EL (cell line): ENCODE data around the gene KRTAP12-3.
A peak's percentile ranks its signal among the peaks of the same experiment; 100 is the strongest.
"Not testable (repeated sequence)": the region's sequence is repeated elsewhere in the genome, so short reads cannot be mapped to it uniquely, and the experiment has no call there.

ENCODE experiments used
- DNase-seq: peaks from one replicate; pipeline ENCODE4 v3.0.0-alpha.2; 2016

Gene KRTAP12-3, protein sequence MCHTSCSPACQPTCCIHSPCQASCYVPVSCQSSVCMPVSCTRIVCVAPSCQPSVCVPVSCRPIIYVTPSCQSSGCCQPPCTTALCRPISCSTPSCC

DNA sequence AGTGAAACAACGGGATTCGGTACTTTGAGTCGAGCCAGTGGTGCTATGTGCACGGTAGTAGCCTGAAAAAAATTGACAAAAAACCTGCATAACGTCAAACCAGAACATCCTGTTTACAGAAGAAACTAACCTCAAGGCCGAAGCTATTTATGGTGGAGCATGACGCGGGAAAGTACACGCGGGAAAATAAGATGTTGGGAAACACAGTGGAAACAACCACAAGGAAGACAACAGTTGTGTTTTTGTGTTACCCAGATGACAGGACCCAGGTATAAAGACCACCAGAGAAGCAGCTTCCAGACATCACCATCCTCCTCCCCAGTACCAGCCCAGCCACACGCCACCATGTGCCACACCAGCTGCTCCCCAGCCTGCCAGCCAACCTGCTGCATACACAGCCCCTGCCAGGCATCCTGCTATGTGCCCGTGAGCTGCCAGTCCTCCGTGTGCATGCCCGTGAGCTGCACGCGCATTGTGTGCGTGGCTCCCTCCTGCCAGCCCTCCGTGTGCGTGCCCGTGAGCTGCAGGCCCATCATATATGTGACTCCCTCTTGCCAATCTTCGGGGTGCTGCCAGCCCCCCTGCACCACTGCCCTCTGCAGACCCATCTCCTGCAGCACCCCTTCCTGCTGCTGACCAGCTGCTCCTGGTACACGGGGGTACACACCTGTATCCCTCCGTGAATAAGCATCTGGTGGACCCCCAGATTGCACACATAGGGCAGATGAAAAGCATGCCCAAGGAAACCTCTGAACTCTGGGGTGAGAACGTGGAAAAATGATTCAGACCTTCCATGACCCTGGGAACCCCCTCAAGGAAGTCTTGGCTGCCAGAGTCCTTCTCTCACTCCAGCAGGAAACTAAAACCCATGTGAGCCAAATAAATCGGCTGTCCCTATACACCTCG, at the start of gene KRTAP12-3:
Gene KRTAP12-3, plus strand, starts transcription at position 298 of the 906 bp plus-strand sequence. Its CDS starts 48 bp downstream, at position 346.
- no peak for DNase-seq

DNA sequence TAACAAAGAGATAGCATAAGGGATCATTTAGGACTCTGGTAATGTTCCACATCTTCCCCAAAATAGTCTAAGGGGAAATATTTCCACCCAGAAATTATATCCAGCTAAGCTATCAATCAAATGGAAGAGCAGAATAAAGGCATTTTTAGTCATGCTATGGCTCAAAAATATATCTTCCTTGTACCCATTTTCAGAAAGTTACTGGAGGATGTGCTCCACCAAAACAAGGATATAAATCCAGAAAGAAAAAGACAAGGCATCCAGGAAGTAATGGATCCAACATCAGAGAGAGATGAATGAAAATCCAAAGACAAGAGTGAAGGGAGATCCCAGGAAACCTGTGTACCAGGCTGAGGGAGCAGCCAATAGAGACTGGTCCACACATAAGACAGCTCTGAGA, 48.5 kb upstream of the KRTAP12-3 start:
- DNase-seq = no peak

DNA sequence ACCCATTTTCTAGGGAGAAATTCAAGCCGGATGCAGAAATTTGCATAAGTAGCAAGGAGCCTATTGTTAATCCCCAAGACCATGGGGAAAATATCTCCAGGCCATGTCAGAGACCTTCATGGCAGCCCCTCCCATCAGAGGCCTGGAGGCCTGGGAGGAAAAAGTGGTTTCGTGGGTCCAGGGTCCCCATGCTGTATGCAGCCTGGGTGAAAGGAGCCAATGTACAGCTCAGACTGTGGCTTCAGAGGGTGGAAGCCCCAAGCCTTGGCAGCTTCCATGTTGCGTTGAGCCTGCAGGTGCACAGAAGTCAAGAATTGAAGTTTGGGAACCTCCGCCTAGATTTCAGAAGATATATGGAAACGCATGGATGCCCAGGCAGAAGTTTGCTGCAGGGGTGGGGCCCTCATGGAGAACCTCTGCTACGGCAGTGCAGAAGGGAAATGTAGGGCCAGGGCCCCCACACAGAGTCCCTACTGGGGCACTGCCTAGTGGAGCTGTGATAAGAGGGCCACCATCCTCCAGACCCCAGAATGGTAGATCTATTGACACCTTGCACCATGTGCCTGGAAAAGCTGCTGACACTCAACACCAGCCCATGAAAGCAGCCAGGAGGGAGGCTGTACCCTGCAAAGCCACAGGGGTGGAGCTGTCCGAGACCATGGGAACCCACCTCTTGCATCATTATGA, 47.4 kb upstream of the KRTAP12-3 start:
- DNase-seq = not testable (repeated sequence)

DNA sequence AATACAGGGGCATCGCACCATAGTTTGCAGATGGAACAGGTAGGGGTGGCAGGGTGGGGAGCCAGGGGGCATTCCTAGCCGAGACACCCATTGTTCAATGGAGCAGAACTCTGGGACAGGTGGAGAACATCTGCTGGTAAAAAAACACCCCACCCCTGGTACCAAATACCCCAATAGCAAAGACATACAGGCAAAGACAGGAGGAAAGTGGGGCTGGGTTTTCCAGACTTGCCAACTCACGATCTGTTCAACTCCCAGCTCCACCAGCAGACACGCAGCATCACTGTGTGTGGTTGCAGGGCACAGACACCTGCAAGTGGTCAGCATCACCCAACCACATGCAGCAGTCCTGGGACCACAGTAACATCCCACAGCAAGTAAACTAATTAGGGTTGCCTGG, 46.2 kb upstream of the KRTAP12-3 start:
- DNase-seq = no peak

DNA sequence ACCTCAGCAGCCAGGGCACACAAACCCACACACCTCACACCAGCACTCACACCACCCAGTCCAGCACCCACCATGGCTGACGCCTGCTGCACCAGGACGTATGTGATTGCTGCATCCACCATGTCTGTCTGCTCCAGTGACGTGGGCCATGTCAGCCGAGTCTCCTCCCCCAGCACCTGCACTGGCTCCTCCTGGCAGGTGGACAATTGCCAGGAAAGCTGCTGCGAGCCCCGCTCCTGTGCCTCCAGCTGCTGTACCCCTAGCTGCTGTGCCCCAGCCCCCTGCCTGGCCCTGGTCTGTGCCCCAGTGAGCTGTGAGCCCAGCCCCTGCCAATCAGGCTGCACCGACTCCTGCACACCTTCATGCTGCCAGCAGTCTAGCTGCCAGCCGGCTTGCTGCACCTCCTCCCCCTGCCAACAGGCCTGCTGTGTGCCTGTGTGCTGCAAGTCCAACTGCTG, 45.7 kb upstream of the KRTAP12-3 start, which contains the start of gene KRTAP10-8:
Gene KRTAP10-8, plus strand, starts transcription at position 51 of the 458 bp plus-strand sequence. Its CDS starts 22 bp downstream, at position 73.
- DNase-seq = no peak

DNA sequence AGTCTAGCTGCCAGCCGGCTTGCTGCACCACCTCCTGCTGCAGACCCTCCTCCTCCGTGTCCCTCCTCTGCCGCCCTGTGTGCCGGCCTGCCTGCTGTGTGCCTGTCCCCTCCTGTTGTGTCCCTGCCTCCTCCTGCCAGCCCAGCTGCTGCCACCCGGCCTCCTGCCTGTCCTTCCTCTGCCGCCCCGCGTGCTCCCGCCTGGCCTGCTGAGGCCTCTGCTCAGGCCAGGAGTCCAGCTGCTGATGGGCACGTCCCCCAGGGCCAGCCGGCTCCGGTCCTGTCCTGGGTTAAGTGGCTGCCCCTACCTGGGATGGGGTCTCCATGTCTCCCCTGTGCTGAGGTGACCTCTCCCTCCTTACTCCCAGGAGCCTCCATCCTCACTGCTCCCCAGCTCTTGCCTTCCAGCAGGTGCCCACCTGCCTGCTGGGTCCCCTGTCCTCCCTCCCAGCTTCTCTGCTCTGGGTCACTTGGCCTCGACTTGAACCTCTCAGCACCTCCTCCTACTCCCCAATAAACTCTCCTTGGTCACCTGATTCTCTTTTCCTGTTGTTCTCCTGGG, 45.0 kb upstream of the KRTAP12-3 start:
- DNase-seq = no peak

DNA sequence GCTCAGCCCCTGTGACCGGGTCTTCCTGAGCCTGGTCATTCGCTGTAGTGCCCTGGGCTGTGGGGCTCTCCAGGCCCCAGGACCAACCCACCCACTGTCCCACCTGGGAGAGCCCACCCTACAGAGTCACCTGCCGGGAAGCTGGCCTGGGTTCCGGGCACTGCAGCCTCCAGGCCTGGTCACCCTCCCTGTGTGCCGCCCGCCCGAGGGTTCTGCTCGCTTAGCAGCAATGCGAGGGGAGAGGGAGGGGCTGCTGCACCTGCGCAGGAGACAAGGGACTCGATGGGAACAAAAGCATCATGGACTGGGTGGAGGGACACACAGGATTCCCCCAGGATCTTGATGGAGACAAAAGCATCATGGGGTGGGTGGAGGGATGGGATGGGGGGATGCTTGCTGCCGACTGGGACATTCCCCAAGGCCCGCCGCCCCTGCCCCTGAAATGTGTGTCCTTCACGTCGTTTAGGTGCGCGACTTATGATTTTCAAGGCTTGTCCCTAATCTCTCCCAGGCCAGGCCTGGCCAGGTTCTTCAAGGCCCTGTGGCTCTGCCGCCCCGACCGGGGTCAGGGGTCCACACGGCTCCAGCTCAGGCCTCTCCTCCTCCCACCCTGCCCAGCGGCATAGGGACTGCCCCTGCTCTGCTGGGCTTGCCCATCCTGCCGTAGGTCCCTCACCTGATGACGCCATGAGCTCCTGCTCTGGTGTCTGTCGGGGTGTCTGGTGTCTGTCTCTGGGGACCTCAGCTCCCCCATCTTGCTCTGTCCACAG, 44.2 kb upstream of the KRTAP12-3 start:
- no peak for DNase-seq

DNA sequence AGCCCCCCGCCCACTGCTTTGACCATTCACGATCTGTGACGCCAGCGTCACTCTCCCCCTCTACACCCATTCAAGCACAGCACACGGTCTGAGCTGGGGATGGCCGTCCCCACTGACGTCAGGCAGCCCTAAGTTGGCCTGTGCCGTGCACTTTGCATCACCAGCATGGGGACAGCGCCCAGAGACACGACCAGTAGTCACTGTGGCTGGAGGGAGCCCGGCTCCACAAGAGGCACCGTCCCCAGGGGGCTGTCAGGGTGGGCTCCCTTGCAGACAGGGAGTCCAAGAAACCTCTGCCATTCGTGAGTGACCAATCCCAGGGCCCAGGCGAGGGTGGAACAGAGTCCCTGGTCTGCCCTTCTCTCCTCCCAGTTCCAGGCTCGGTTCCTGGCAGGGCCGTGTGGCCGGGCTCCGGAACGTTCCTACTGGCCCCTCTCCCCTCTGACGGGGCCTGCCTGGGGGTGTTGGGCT, 43.5 kb upstream of the KRTAP12-3 start:
- no peak for DNase-seq

DNA sequence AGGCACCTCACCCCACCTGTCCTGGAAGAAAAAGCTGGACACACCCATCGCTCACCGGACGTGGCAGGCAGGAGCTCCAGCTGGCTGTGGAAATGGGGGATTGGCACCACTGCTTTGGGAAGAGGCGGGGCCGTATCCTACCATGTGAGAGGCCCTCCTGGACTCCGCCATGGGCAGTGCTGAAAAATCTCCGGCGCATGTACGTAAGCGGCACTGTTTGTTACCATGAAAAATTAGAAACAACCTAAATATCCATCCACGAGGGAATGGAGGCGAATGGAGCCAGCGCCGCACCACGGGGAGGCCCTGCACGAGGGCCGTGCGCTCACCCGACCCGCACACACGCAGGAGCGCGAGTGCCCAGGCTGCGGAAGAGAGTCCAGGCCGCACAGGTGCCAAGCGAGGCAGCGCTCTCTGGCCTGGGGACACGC, 42.8 kb upstream of the KRTAP12-3 start:
- DNase-seq = no peak

DNA sequence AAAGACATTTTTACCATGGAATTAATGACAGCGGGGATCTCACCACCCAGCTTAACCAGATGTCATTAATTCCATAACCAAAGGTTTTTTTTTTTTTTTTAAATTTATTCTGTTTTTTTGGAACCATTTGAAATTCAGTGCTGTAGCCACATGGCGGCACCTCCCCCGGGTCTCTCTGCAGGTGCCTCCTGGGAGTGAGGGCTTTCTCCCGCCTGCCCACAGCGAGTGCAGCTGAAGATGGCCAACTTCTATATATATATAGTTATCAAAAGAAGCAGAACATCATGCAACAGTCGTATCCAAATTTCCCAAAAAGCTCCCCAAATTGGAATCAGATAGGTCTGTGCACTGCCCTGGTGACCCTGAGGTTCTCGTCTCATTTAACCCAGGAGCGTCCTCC, 42.3 kb upstream of the KRTAP12-3 start:
- no peak for DNase-seq

DNA sequence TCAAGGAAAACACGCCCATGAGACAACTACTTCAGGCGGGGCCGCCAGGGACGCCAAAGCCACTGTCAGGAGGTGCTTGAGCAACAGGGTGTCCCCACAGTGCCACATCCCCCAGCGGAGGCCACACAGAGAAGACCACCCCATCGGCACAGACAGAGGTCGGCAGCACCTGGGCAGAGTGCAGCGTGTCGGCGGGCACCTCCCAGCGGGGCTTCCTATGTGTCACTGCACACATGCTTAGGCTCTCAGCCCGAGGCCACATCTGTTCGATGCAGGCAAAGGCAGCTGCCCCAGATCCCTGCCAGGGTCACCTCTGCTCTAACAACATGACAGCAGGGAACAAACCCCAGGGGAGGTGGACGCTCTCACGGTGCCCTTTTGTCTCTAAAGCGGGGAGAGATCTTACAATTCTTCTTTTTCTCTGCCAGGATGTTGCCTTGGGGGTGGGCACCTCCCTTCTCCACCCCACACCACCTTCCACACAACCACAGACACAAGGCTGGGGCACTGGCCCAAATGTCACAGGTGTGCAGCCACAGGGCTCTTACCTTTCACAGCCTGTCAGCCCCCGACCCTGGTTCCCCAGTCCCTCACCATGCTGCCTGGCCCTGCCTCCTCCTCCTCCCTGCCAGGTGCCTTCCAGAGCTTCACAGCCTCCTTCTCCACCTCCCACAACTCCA, 41.7 kb upstream of the KRTAP12-3 start:
- DNase-seq = no peak

DNA sequence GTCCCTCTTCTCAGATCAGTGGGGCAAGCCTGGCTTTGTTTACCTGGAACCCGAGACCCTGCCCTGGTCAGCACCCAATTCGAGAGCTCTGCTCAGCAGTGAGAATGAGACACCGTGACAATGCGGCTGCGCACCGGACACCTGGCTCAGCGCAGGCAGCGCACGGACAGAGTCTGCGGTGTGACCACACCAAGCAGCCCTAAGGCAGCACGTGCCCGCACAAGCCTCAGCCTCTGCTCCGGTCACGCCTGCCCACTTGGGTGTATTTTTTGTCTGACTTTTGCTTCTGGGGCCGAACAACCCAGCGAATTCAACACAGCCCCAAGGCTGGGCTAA, 41.2 kb upstream of the KRTAP12-3 start:
- no peak for DNase-seq

DNA sequence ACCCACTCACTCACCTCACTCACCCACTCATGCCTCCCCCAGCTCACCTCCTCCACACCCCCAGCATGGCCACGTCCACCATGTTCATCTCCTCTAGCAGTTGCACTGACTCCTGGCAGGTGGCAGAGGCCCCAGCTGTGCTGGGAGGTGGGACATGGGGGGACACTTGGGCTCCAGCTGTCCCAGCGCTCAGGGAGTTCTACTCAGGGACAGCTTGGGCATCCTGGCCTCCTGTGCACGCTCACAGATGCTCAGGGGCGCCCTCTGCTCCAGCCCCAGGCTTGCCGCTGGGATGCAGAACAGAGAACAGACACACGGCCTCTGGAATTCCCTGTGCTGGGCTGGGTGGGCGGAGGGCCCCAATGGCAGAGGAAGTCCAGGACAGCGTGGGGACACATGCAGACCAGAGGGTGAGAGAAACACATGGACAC, 40.6 kb upstream of the KRTAP12-3 start:
- no peak for DNase-seq

DNA sequence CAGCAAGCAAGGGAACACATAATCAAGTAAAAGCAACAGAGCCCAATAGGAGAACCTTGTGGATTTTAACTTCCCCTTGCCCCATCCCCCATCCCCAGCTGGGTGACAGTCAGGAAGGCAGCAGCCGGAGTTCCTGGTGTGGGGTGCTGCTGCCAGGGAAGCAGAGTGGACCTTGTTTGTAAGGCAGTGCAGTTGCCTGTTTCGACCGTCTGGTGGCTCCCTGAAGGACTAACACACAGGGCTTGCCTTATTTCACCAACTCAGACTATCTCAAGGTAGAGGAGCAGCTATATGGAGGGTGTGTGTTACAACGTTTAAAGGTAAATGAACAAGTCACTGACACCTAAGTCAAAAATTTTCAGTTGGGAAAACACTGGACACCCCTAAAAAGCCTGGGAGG, 39.2 kb upstream of the KRTAP12-3 start:
- DNase-seq = peak; percentile 7

DNA sequence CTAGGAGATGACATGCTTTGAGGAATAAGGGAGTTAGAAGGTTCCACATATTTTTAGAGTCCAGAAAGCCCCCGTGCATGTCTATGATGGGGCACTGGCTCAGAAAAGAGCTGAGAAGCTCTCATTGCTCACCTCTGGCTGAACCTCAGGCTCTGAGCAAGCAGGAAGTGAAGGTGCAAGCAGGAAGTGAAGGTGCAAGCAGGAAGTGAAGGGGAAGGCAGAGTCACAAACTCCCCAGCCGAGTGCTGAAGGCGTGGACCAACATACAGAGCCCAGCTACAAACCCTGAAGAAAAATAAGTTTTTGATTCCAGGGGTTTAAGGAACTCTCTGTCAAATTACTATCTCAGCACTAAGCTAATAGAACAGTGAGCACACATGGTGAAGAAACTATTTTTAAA, 38.8 kb upstream of the KRTAP12-3 start:
- DNase-seq = no peak

DNA sequence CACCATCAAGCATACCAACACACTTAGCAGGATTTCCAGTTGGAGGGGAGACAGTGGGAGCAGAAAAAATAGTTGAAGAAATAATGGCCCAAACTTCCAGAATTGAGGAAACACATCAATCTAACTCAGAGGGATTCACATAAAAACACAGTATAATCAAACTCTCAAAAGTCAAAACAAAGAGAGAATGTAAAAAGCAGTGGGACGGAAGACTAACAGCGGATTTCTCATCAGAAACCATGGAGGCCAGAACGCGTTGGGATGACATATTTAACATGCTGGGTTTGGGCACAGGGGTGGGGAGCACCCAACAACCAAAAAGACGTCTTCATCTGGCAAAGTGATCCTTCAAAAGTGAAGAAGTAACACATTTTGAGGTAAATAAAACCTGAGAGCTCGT, 37.8 kb upstream of the KRTAP12-3 start:
- DNase-seq = no peak

DNA sequence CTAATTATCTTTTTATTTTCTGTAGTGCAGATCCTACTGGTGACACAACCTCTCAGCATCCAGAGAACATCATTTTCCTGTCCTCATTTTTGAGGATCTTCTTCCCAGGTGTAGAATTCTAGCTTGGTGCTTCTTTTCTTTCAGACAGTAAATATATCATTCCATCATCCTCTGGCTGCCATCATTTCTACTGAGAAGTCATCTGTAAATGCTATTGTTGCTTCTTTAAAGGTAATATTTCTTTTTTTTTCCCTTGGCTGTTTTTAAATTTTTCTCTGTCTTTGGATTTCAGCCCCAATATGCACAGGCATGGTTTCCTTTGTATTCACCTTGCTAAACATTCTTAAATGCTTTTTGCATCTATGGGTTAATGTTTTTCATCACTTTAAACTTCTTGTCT, 34.2 kb upstream of the KRTAP12-3 start:
- DNase-seq = no peak

DNA sequence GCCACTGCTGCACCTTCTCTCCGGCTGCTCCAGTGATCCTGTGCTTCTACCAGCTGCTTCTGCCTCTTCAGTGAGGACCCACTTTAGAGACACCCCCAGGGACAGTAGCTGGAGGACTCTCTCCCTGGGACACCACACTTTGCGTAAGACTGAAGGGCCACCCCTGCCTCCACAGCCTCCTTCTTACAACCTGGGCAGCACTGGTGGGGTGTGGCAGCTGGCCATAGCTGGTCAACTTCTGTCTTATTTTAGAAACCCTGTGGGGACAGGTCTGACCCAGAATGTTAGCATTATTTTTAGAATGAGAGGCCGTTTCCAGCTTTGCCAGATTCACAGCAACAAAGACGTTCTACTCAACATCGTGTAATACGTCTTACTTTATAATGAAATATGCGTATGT, 32.0 kb upstream of the KRTAP12-3 start:
- DNase-seq = no peak

DNA sequence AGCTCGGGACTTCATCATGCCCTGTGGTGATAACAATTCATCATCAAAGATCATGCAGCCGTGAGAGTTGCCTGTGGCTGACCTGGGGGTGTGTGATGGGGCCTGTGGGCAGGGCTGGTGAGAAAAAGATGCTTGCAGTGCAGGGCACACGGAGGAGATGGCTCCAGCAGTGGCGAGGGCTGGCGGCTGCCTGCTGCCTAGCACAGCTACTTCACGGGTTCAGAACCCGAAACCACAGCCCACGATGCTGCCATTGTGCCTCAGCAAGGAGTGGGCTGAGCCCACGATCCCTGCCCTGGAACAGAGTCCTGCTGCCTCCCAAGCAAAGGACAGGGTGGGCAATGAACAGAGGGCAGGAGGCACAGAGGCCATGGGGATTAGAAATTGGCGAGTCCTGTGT, 31.5 kb upstream of the KRTAP12-3 start:
- no peak for DNase-seq

DNA sequence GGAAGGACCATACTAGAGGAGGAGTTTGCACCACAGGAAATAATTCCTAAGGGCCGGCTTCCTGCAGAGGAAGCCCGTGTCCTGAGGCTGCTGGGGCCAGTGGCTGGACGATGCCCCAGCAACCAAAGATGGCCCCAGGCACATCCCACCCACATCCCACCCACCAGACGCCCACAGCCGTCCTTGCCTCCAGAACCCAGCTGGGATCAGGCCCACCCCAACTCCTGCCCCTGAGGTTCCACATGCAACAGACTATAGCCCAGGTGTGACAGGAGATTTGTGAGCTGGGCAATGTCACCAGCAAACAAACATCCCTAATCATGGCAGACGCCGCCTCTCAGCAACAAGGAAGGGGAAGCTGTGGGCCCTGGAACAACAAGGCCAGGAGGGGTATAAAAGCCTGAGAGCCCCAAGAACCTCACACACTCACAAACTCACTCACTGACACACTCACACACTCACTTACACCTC, 31.0 kb upstream of the KRTAP12-3 start, which contains the start of gene KRTAP10-9:
Gene KRTAP10-9, plus strand, starts transcription at position 421 of the 471 bp plus-strand sequence. CDS start 79 bp downstream, outside the sequence.
- DNase-seq = no peak

DNA sequence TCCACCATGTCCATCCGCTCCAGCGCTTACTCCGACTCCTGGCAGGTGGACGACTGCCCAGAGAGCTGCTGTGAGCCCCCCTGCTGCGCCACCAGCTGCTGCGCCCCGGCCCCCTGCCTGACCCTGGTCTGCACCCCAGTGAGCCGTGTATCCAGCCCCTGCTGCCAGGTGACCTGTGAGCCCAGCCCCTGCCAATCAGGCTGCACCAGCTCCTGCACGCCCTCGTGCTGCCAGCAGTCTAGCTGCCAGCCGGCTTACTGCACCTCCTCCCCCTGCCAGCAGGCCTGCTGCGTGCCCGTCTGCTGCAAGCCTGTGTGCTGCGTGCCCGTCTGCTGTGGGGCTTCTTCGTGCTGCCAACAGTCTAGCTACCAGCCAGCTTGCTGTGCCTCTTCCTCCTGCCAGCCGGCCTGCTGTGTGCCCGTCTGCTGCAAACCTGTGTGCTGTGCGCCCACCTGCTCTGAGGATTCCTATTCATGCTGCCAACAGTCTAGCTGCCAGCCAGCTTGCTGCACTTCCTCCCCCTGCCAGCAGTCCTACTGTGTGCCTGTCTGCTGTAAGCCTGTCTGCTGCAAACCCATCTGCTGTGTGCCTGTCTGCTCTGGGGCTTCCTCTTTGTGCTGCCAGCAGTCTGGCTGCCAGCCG, 30.4 kb upstream of the KRTAP12-3 start:
- DNase-seq = not testable (repeated sequence)
